ENCODE results near the gene H6PD.

H6PD gene

GRCh38 chr1:9302745-9303524 lies 68.4 kb downstream of the H6PD start:
- DNase-seq: no peak

- DNase-seq: no peak
Observed at GRCh38 chr1:9303916-9304315, 69.3 kb downstream of the H6PD start.

GRCh38 chr1:9305216-9305615 lies 70.6 kb downstream of the H6PD start:
- DNase-seq: no peak

- no peak for DNase-seq
Observed at GRCh38 chr1:9306006-9306405, 71.4 kb downstream of the H6PD start.

GRCh38 chr1:9307303-9307702 lies 72.7 kb downstream of the H6PD start:
- DNase-seq: no peak

- no peak for DNase-seq
Observed at GRCh38 chr1:9308236-9308785, 73.7 kb downstream of the H6PD start.

- DNase-seq: no peak
Observed at GRCh38 chr1:9309080-9309479, 74.5 kb downstream of the H6PD start.

- DNase-seq: no peak
Observed at GRCh38 chr1:9309991-9310390, 75.4 kb downstream of the H6PD start.

GRCh38 chr1:9311029-9311428 lies 76.5 kb downstream of the H6PD start:
- DNase-seq: no peak

- DNase-seq: no peak
Observed at GRCh38 chr1:9311479-9311878, 76.9 kb downstream of the H6PD start.

GRCh38 chr1:9312168-9312720 lies 77.7 kb downstream of the H6PD start:
- no peak for DNase-seq

- DNase-seq: no peak
Observed at GRCh38 chr1:9313576-9313975, 79.0 kb downstream of the H6PD start.

GRCh38 chr1:9314111-9314510 lies 79.5 kb downstream of the H6PD start:
- no peak for DNase-seq

GRCh38 chr1:9314711-9315379 lies 80.3 kb downstream of the H6PD start:
- no peak for DNase-seq

- DNase-seq: no peak
Observed at GRCh38 chr1:9315411-9316079, 81.0 kb downstream of the H6PD start.

- no peak for DNase-seq
Observed at GRCh38 chr1:9316080-9316444, 81.5 kb downstream of the H6PD start.

- no peak for DNase-seq
Observed at GRCh38 chr1:9316512-9316911, 81.9 kb downstream of the H6PD start.

- DNase-seq: no peak
Observed at GRCh38 chr1:9317072-9317471, 82.5 kb downstream of the H6PD start.

GRCh38 chr1:9317591-9318417 lies 83.2 kb downstream of the H6PD start:
- peak; percentile 75 for DNase-seq

GRCh38 chr1:9319208-9319788 lies 84.7 kb downstream of the H6PD start:
- DNase-seq: no peak

GRCh38 chr1:9319789-9320519 lies 85.4 kb downstream of the H6PD start:
- DNase-seq: no peak

Data from 8988T (cell line).